Sigmoid colon (tissue), 4 donors: ENCODE measurements around the gene CFTR.

Experiments used
- EP300 ChIP-seq, 4 donors: sonication (generic); formaldehyde crosslinking; IDR thresholded peaks; one replicate each; pipeline ENCODE4 v1.6.1; 2017; ENCODE audit warnings: antibody characterized with exemption in 4 of 4
- POLR2A ChIP-seq, 2 donors: fragments of 450-650 bp; IDR thresholded peaks; one replicate each; pipeline ENCODE4 v1.6.1; 2016; ENCODE audit warnings: antibody characterized with exemption in 2 of 2, mild to moderate bottlenecking in 2 of 2, moderate library complexity in 2 of 2
- POLR2AphosphoS5 ChIP-seq, 4 donors: sonication (generic); formaldehyde crosslinking; IDR thresholded peaks; one replicate each; pipeline ENCODE4 v1.6.1; 2017; ENCODE audit warnings: antibody characterized with exemption in 4 of 4
- TF ChIP-seq, protein P1 (sequence below), 4 experiments: fragments of 450-650 bp in 3 of 4; fragments of 200-600 bp in 1 of 4; IDR thresholded peaks; one replicate each; pipeline ENCODE4 v1.5.1; 2016 to 2019; ENCODE audit warnings: antibody characterized with exemption in 4 of 4, mild to moderate bottlenecking in 3 of 4, moderate library complexity in 2 of 4

DNA sequence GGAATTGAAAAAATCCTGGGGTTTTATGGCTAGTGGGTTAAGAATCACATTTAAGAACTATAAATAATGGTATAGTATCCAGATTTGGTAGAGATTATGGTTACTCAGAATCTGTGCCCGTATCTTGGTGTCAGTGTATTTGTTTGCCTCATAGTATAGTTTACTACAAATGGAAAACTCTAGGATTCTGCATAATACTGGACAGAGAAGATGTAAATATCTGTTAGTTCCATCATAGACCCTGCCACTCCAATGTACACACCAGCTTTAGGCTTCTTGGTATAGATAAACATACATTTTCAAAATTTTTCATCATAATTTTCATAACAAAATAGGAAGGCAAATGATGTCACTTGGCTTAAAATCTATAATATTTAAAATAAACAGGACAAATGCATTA is 108.1 kb downstream of the CFTR start:
- TF ChIP-seq, protein P1, sequence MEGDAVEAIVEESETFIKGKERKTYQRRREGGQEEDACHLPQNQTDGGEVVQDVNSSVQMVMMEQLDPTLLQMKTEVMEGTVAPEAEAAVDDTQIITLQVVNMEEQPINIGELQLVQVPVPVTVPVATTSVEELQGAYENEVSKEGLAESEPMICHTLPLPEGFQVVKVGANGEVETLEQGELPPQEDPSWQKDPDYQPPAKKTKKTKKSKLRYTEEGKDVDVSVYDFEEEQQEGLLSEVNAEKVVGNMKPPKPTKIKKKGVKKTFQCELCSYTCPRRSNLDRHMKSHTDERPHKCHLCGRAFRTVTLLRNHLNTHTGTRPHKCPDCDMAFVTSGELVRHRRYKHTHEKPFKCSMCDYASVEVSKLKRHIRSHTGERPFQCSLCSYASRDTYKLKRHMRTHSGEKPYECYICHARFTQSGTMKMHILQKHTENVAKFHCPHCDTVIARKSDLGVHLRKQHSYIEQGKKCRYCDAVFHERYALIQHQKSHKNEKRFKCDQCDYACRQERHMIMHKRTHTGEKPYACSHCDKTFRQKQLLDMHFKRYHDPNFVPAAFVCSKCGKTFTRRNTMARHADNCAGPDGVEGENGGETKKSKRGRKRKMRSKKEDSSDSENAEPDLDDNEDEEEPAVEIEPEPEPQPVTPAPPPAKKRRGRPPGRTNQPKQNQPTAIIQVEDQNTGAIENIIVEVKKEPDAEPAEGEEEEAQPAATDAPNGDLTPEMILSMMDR (IDR thresholded peaks at IDR 0.05) = no peak
- no peak for TF ChIP-seq POLR2AphosphoS5 (IDR thresholded peaks at IDR 0.05)
- TF ChIP-seq POLR2A (IDR thresholded peaks at IDR 0.05) = no peak
- no peak for TF ChIP-seq EP300 (IDR thresholded peaks at IDR 0.05)
